GM19324 (cell line): Measurements from ENCODE around the gene SORCS3.

Experiments used
- ATAC-seq: cut with Tn5 transposase; IDR thresholded peaks from one replicate; pipeline ENCODE4 v1.9.1; 2021; ENCODE audit warnings: mild to moderate bottlenecking, moderate library complexity; ENCODE audit not compliant: unreplicated experiment, low FRiP score

SORCS3 gene

DNA sequence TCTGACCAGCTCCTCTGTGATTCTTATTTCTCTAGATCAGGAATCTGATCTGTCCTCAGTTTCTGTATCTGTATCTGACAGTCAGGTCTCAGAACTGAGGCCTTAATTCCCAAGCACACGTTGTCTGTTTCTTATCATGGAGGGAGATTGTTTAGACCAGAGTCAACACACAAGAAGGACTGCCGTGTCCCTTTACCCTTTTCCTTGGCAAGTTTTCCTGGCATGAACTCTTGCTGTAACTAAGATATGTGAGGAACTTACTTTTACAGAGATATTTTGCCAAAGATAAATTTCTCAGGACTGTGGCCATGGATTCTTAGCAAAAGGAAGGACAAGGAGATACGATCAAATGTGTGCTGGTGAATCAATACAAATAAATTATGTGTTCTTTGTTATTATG lies 181.0 kb downstream of the SORCS3 start:
- no peak for ATAC-seq

DNA sequence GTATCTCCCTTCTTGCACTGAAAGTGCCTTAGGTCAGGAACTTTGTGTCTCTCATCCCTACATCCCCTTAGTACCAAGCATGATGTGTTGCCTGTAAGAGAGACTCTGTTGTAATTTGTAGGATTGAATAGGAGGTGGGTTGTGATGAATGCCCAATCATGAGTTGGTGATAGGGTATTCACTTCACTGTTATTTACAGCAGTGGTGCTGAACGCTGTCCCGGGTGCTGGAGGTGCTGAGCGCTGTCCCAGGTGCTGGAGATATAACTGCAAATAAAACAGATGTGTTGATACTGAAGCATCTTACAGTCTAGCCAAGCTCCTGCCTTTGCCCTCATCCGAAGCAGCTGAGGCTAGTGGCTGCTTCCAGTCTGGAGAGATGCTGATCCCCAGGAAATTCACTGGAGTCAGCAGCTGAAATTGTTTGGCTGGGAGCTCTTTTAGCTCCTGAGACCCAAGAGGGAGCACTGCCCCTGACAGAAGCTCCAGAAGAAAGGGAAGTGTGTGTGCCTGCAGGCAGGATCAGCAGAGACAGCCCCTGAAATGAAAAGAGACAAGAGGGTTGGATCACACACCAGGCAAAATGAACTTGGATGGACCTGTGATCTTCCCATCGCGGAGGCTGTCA lies 183.4 kb downstream of the SORCS3 start:
- ATAC-seq: no peak

DNA sequence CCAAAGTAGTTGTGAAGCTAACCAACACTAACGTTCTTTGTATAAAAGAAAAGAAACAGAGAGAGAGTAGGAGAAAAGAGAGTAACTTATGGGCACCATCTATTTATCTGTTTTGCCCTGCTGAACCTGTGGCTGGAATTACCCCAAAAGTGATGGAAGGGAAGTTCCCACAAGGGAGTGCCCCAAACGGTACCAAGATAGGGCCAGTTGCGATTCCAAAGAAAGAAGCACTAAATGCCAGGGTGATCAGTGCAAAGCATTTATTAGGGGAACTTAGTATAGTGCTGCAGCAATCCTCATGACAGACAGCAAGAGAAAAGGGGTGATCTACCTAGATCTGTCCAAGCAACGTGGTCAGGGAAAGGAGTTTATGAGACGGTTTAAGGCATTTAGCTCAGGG lies 190.2 kb downstream of the SORCS3 start:
- no peak for ATAC-seq

DNA sequence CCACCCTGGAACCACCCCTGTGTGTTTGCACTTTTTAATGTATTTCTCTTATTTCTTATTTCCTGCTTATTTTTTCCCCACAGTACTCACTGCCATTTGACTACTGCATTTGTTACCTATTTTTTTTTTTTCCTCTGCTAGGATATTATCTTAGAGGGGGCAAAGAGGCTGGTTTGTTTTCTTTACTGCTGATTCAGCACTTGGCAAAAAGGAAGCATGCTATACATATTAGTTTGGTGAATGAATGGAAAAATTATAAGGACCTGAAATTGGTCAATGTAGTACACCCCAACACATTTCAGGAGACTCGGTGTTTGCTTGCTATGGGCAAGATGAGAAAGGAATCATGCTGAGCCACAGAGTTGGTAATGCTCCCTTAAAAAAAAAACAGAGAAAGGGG lies 193.5 kb downstream of the SORCS3 start:
- ATAC-seq: no peak

DNA sequence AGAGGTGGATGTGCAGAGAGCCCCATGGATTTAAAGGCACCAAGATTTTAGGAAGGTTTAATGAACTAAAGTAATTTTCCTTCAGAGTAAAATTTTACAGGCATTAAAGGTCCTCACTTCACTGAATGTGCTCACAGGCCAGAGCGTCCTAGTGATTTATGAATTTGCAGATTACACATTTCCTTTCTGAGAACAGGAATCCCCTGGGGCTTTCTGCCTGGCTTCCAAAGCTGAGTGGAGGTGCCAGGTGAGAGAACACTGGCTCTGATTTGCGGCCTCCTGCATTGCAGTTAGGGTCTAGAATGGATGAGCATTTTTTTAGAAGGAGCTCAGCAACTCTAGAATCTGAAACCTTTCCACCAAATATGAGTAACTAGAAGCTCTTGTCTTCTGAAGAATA lies 194.3 kb downstream of the SORCS3 start:
- ATAC-seq: no peak

DNA sequence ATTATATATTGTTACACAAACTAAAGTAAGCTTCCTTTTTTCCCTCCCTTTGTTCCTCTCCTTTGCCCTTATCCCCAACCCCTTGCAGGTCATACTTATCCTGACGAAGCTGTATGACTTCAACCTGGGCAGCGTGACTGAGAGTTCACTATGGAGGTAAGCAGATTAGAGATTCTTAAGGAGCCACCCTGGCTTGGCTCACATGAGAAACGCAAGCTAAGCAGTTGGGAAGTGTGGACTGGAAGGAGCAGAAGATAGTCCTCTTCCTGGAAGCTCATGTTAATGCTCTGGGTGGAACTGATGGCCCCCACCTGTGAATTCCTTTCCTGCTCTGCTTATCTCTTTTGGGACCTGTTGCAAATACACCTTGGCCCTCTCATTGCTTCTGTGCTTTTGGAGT lies 201.6 kb downstream of the SORCS3 start:
- ATAC-seq: no peak

DNA sequence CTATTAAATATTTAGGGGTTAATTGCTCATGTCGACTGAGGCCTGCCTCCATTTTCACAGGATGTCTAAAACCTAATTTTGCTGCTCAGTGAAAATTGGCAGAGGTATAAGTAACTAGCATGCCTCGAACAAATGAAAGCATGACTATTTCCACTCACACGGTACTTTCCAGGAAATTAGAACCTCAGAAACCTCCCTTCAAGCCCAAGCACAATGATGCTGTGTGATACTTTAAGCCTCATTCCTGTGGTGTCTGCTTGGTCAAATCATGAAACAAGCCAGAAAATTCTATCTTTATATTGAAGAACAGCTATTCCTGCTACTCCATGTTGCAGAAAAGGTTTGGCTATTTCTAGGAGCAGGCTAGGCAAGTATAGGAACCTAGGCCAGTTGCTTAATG lies 203.0 kb downstream of the SORCS3 start:
- ATAC-seq: no peak

DNA sequence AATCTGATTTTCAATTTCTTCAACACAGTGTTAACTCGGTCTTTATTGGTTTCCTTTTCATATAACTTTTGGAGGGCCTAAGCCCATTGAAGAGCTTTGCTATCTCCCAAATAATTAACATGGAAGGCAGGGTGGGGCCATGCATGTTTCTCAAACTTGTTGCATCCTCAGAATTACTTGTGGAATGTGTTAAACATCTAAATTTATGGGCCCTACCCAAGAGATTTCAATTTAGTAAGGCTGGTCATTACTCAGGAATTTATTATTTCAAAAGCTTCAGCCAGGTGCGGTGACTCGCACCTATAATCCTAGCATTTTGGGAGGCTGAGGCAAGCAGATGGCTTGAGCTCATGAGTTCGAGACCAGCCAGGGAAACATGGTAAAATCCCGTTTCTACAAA lies 208.9 kb downstream of the SORCS3 start:
- ATAC-seq: no peak

DNA sequence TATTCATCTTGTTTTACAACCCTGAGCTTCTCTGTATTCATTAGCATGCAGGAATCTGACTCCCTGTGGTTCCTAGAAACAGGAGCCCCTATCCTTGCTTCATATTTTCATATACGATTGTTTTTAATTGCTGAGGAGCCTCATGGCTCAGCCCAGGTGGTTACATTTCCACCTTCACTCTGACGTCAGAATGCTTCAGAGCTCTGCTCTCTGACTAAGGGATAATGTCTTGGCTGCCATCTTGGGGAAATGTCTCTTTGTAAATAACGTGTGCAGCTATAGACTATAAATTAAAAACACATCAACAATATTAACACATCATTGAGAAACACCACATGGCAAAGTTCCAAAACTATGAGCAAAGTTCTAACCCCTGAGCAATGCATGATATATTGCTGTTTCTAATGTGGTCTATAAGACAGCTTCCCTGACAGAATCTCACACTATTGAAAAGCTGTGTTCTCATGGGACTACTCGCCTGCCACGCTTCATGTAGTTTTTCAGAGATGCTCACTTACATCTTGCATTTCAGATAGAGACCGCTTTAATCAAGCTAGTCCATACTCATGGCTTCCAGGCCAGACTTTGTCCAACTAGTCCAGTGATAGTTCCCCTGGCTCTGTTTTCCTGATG lies 227.0 kb downstream of the SORCS3 start:
- no peak for ATAC-seq

DNA sequence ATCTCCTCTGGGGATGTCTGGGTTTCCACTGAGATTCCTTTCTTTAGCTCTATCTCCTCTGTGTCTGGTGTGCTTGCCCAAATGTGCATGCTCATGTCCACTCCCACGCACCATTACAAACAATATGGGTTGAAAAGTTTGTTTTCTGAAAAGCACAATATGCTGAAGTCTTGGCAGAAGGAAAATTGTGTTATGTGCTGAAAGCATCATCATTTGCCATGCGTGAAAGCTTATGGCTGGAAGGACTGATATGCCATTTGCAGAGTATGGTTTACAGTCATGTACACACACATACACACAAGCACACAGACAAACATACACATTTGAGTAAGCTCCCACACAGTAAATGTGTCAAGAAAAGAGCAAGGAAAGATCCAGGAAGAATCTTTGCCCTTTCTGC lies 231.6 kb downstream of the SORCS3 start:
- ATAC-seq: no peak

DNA sequence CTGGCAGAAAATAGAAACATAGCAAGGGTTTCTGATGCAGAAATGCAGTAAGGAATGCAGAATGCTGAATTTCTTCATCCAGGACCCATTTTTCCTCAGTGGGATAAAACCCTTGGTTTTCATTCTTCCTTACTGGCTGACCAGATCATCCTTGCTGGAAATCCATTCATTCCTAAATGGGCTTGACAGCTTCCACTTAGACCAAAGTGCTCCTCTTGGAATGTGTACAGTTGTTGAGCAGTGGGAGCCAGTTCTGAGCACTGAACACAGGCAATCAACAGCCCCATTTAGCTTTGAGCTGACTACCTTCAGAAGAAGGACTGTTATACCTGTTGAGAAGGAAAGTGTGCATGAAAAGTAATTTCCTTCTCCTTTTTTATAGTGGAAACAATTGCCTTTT lies 232.1 kb downstream of the SORCS3 start:
- no peak for ATAC-seq

DNA sequence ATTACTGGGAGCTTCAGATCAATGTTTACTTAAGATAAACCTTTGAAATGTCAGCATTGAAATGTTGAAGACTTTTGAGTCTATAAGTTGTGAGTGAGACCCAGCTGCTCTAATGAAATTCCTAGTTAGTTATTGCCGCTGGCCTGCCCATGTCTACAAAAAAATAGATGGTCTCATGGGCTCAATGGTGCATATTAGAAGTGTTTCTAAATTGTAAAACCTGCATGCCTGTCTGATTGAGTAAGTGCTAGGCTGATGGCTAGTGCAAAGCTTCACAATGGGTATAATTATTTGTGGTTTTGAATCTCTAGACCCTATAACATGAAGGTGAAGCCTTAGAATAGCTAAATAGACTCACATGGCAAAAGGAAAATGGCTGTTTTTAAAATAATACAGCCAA lies 234.5 kb downstream of the SORCS3 start:
- ATAC-seq: no peak

DNA sequence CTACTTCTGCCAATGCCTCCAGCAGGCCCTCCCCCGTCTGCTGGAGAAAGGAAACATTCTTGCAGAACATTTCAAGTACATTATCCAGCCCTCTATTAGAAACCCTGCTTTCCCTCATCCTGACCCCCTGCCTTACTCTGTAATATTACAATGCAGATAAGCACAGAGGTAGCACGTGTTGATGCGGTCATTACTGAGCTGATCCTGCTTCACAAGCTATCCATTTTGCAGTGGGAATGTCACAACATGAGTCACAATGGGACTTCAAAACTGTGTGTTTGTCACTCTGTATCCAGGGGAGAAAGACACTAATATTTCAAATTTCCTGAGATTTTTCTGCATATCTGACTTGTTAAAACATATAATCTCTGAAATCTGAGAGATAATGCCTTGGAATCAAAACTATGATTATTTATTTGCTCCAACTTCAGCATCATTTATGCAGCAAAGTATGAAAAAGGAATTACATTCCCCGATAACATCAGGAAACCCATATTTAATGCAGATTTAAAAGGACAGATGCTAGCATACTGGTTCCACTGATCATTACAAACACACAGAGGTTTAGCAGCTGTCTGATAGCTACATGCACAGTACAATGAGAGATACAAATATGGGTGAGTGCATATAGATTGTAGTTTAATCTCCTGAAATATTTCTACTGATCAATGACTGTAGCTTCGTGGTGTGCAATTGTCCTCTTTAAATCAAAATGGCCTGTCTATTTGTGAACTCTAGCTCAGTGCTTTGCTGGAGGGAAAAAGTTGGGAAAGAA lies 239.7 kb downstream of the SORCS3 start:
- no peak for ATAC-seq

DNA sequence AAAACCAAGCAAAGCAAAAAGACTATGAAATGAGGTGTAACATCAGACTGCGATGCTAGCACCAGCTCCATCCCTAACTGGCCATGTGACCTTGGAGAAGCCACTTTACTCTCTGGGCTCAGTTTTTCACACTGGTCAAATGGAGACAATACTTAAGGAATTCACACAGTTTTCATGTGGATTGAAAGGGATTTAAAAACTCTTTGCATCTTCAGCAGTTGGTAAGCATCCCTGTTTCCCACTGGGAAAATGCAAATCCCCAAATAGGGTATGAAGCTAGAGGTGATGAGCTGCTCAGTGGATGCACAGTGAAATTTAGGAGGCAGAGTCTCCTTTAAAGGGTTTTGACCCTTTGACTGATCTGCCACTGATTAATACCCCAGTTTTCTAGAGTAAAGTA lies 240.7 kb downstream of the SORCS3 start:
- ATAC-seq: no peak

DNA sequence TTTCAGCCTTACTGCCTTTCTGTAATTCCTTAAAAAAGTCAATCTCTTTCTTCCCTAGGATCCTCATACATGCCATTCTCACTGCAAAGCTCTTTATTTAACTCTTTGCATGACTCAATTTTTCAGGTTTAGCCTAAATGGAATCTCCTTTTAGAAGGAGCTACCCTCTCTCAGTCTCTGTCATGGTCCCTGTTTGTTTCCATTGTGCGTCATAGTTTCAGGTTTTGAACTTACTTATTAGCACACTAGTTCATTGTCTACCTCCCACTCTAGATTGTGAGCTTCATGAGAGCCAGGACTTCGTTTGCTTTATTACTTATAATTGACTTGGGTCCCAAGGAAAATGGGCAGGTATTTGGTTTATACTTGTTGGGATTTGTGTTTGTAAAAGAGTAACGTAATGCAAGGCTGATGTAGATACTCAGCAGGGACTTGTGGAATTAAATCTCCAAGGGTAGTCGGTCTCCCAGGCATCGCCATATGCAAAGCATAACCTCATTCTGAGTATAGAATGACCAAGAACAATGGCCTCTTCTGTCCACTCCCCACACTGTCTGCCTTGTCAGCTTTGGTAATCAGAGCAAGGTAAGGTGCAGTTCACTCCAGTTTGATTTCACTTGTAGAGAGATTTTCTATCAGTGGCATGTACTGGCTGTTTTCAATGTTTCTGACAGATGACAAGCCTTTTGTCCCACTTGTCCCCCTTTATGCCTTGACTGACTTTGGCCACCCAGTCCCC lies 252.0 kb downstream of the SORCS3 start:
- no peak for ATAC-seq

DNA sequence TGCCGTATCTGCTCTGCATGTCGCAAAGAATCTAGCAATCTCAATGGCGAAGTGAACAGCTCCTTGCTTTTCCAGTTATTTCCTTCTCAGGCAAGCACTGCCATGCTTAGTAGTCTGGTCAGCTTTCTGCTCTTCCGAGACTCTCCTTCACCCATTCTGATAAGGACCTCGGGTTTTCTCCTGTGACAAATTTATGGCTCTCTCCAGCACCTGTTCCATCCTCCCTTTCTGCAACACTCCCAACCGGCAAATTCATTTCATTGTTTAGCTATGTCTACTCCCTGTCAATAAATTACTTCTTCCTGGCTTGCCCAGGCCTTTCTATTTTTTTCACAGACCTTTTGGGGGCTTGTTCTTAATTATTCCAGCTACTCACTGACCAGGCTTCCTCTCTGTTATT lies 252.6 kb downstream of the SORCS3 start:
- no peak for ATAC-seq

DNA sequence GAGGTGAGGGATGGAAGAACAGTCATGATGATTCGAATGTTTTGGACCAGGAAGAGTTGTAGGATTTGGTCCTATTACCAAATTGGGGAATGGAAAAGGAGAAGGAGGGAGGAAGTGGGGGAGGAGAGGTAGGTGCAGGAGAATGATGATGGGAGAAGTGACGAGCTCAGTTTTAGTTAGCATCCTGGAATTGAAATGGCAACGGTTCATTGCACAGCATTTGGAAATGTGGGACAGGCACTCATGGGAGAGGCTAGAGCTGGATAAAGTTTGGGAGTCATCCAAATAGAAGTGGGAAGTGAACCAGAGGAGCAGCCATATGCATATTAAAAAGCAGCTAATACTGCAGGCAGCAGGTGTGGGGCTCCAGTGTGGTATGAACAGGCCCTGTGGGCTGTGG lies 253.6 kb downstream of the SORCS3 start:
- ATAC-seq: no peak

DNA sequence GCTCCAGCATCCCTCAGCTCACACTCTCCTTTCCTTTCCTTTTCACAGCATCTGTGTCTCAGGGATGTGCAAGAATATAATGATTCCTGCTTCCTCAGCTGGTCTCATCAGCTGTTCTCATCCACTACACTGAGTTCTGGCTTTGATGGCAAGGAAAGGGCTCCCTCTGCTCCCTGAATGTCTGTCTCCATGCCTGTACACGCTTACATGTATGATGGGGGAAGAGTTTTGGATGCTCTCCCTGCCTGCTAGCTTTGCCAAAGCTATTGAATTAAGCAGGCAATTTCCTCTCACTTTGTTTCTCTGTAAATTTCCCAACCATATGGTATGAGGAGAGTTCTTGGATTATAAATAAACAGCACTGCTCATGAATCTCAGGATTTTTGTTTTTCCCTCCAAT lies 254.5 kb downstream of the SORCS3 start:
- no peak for ATAC-seq

DNA sequence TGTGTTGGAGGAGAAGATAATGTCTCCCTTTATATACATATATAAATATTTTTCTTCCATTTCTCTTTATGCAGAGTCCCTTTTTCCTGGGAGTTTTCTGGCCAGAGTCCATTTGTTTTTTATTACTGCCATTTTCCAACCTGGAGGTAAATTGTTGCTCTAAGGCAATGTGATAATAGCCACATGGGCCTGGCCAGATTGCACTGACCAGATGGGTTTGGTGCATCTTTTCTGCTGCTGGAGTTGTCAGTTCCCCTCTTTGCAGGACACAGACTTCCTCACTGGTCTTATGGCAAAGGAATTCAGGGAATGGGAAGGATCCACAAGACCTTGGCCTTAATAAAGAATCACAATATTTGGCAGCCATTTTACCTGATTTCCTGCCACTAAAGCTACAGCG lies 254.9 kb downstream of the SORCS3 start:
- no peak for ATAC-seq

DNA sequence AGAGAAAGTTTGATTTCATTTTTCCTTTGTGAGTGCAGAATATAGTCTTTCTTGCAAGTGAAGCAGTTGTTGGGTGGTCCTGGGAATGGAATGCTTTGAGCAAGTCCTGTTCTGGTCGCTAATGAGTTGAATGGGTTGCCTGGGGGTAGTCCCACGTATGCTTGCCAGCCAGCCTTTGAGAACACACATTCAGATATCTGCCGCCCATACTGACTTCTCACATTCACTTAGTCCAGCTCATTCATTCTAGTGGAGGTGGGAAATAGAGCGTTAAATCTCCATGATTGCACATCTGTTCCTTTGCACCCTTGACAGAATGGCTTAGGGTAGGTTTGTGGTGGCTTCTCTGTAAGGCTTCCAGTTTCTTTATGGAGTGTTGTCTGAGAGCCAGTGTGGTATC lies 256.6 kb downstream of the SORCS3 start:
- no peak for ATAC-seq

DNA sequence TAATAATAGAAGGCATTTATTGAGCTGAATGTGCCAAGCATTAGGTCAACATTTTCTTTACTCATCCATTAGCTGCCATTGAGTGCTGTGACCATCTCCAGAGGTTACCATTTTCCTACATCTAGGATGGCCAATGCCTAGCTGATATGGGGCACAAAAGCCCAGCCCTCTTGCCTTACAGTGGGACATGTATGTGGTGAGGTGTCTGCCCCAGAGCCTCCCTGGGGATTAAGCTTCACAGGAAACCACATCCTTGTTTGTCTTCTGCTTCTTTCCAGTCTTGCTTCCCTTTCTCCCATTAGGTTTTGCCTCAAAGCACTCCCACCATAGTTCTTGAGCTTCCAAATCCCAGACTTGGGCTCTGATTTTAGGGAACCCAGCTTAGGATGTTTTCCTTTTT lies 258.7 kb downstream of the SORCS3 start:
- ATAC-seq: no peak
